ENCODE data around the gene MACROD2.
"Not testable (repeated sequence)": the region's sequence is repeated elsewhere in the genome, so short reads cannot be mapped to it uniquely, and the experiment has no call there.

MACROD2 gene

GRCh38 chr20:15795305-15796019, 1800.1 kb downstream of the MACROD2 start:
- Histone ChIP-seq H3K9ac (ENCODE audit: low read depth, low read length) (no peak overlapping the region), H3K4me2 (ENCODE audit: low read length) (no peak overlapping the region), H3K36me3 (ENCODE audit: insufficient read depth, low read length) (no peaks in the 10 kb centered on the region), H3K27me3 (ENCODE audit: control insufficient read depth, insufficient read depth, low read length) (no peaks in the 10 kb centered on the region), H3K4me1 (ENCODE audit: control insufficient read depth, insufficient read depth, low read length) (no peaks in the 10 kb centered on the region), H3K9me3 (replicated peaks; ENCODE audit: low read length) (no peaks in the 10 kb centered on the region), H3K4me3 (ENCODE audit: low read length) (no peak overlapping the region)

- Histone ChIP-seq H3K4me3 (ENCODE audit: low read length) (no peak overlapping the region), H3K4me1 (ENCODE audit: control insufficient read depth, insufficient read depth, low read length) (no peaks in the 10 kb centered on the region)
These were observed 1804.6 kb downstream of the MACROD2 start for GRCh38 chr20:15799871-15800270.

GRCh38 chr20:15802020-15802419, 1806.7 kb downstream of the MACROD2 start:
- Histone ChIP-seq H3K4me3 (ENCODE audit: low read length) (no peak overlapping the region), H3K9ac (ENCODE audit: low read depth, low read length) (no peak overlapping the region), H3K36me3 (ENCODE audit: insufficient read depth, low read length) (no peaks in the 10 kb centered on the region), H3K4me1 (ENCODE audit: control insufficient read depth, insufficient read depth, low read length) (no peaks in the 10 kb centered on the region), H3K9me3 (replicated peaks; ENCODE audit: low read length) (no peaks in the 10 kb centered on the region), H3K4me2 (ENCODE audit: low read length) (no peak overlapping the region), H3K27me3 (ENCODE audit: control insufficient read depth, insufficient read depth, low read length) (no peaks in the 10 kb centered on the region)

More at GRCh38 chr20:15799871-15800270, 1804.6 kb downstream of the MACROD2 start:
- no peaks in the 10 kb centered on the region for H3K36me3 ChIP-seq (ENCODE audit: insufficient read depth, low read length)
- no peak overlapping the region for H3K4me2 ChIP-seq (ENCODE audit: low read length)
- no peak overlapping the region for H3K9ac ChIP-seq (ENCODE audit: low read depth, low read length)
- H3K9me3 ChIP-seq (replicated peaks; ENCODE audit: low read length): no peaks in the 10 kb centered on the region
- no peaks in the 10 kb centered on the region for H3K27me3 ChIP-seq (ENCODE audit: control insufficient read depth, insufficient read depth, low read length)

GRCh38 chr20:15805154-15805553, 1809.8 kb downstream of the MACROD2 start:
- H3K4me3 ChIP-seq (ENCODE audit: low read length): no peak overlapping the region
- no peaks in the 10 kb centered on the region for H3K9me3 ChIP-seq (replicated peaks; ENCODE audit: low read length)
- H3K36me3 ChIP-seq (ENCODE audit: insufficient read depth, low read length): no peaks in the 10 kb centered on the region
- no peaks in the 10 kb centered on the region for H3K4me1 ChIP-seq (ENCODE audit: control insufficient read depth, insufficient read depth, low read length)
- H3K4me2 ChIP-seq (ENCODE audit: low read length): no peak overlapping the region
- no peaks in the 10 kb centered on the region for H3K27me3 ChIP-seq (ENCODE audit: control insufficient read depth, insufficient read depth, low read length)
- no peak overlapping the region for H3K9ac ChIP-seq (ENCODE audit: low read depth, low read length)

- Histone ChIP-seq H3K27me3 (ENCODE audit: control insufficient read depth, insufficient read depth, low read length) (no peaks in the 10 kb centered on the region), H3K4me2 (ENCODE audit: low read length) (no peak overlapping the region), H3K9ac (ENCODE audit: low read depth, low read length) (no peak overlapping the region), H3K36me3 (ENCODE audit: insufficient read depth, low read length) (no peaks in the 10 kb centered on the region), H3K4me3 (ENCODE audit: low read length) (no peak overlapping the region), H3K4me1 (ENCODE audit: control insufficient read depth, insufficient read depth, low read length) (no peaks in the 10 kb centered on the region), H3K9me3 (replicated peaks; ENCODE audit: low read length) (no peaks in the 10 kb centered on the region)
These were observed 1810.8 kb downstream of the MACROD2 start for GRCh38 chr20:15806105-15806504.

GRCh38 chr20:15807271-15807670, 1812.0 kb downstream of the MACROD2 start:
- Histone ChIP-seq H3K4me3 (ENCODE audit: low read length) (no peak overlapping the region), H3K4me2 (ENCODE audit: low read length) (no peak overlapping the region), H3K9ac (ENCODE audit: low read depth, low read length) (no peak overlapping the region), H3K9me3 (replicated peaks; ENCODE audit: low read length) (no peaks in the 10 kb centered on the region), H3K4me1 (ENCODE audit: control insufficient read depth, insufficient read depth, low read length) (no peaks in the 10 kb centered on the region), H3K36me3 (ENCODE audit: insufficient read depth, low read length) (no peaks in the 10 kb centered on the region), H3K27me3 (ENCODE audit: control insufficient read depth, insufficient read depth, low read length) (no peaks in the 10 kb centered on the region)

- H3K9ac ChIP-seq (ENCODE audit: low read depth, low read length); H3K4me2 ChIP-seq (ENCODE audit: low read length); H3K36me3 ChIP-seq (ENCODE audit: insufficient read depth, low read length); H3K27me3 ChIP-seq (ENCODE audit: control insufficient read depth, insufficient read depth, low read length); H3K4me3 ChIP-seq (ENCODE audit: low read length); H3K9me3 ChIP-seq (replicated peaks; ENCODE audit: low read length); H3K4me1 ChIP-seq (ENCODE audit: control insufficient read depth, insufficient read depth, low read length): not testable (repeated sequence)
These were observed 1812.5 kb downstream of the MACROD2 start for GRCh38 chr20:15807771-15808170.

GRCh38 chr20:15811951-15812350, 1816.6 kb downstream of the MACROD2 start:
- no peak overlapping the region for H3K4me3 ChIP-seq (ENCODE audit: low read length)
- H3K4me1 ChIP-seq (ENCODE audit: control insufficient read depth, insufficient read depth, low read length): peaks cover 5% of the 10 kb centered on the region
- no peaks in the 10 kb centered on the region for H3K9me3 ChIP-seq (replicated peaks; ENCODE audit: low read length)
- no peak overlapping the region for H3K4me2 ChIP-seq (ENCODE audit: low read length)
- H3K27me3 ChIP-seq (ENCODE audit: control insufficient read depth, insufficient read depth, low read length): no peaks in the 10 kb centered on the region
- H3K9ac ChIP-seq (ENCODE audit: low read depth, low read length): no peak overlapping the region
- no peaks in the 10 kb centered on the region for H3K36me3 ChIP-seq (ENCODE audit: insufficient read depth, low read length)

GRCh38 chr20:15812696-15813095, 1817.4 kb downstream of the MACROD2 start:
- no peaks in the 10 kb centered on the region for H3K9me3 ChIP-seq (replicated peaks; ENCODE audit: low read length)
- no peaks in the 10 kb centered on the region for H3K27me3 ChIP-seq (ENCODE audit: control insufficient read depth, insufficient read depth, low read length)
- H3K4me2 ChIP-seq (ENCODE audit: low read length): no peak overlapping the region
- peaks cover 5% of the 10 kb centered on the region for H3K4me1 ChIP-seq (ENCODE audit: control insufficient read depth, insufficient read depth, low read length)
- H3K9ac ChIP-seq (ENCODE audit: low read depth, low read length): no peak overlapping the region
- no peaks in the 10 kb centered on the region for H3K36me3 ChIP-seq (ENCODE audit: insufficient read depth, low read length)
- H3K4me3 ChIP-seq (ENCODE audit: low read length): no peak overlapping the region

- H3K9ac ChIP-seq (ENCODE audit: low read depth, low read length): no peak overlapping the region
- no peak overlapping the region for H3K4me3 ChIP-seq (ENCODE audit: low read length)
- no peaks in the 10 kb centered on the region for H3K27me3 ChIP-seq (ENCODE audit: control insufficient read depth, insufficient read depth, low read length)
These were observed 1819.0 kb downstream of the MACROD2 start for GRCh38 chr20:15814360-15814759.

GRCh38 chr20:15814911-15815310, 1819.6 kb downstream of the MACROD2 start:
- Histone ChIP-seq H3K9me3 (replicated peaks; ENCODE audit: low read length) (no peaks in the 10 kb centered on the region), H3K4me1 (ENCODE audit: control insufficient read depth, insufficient read depth, low read length) (peaks cover 5% of the 10 kb centered on the region), H3K36me3 (ENCODE audit: insufficient read depth, low read length) (no peaks in the 10 kb centered on the region), H3K4me2 (ENCODE audit: low read length) (peak overlapping the region; percentile 35), H3K9ac (ENCODE audit: low read depth, low read length) (no peak overlapping the region), H3K27me3 (ENCODE audit: control insufficient read depth, insufficient read depth, low read length) (no peaks in the 10 kb centered on the region), H3K4me3 (ENCODE audit: low read length) (no peak overlapping the region)

More at GRCh38 chr20:15814360-15814759, 1819.0 kb downstream of the MACROD2 start:
- no peaks in the 10 kb centered on the region for H3K36me3 ChIP-seq (ENCODE audit: insufficient read depth, low read length)
- H3K4me2 ChIP-seq (ENCODE audit: low read length): no peak overlapping the region
- no peaks in the 10 kb centered on the region for H3K9me3 ChIP-seq (replicated peaks; ENCODE audit: low read length)
- H3K4me1 ChIP-seq (ENCODE audit: control insufficient read depth, insufficient read depth, low read length): peaks cover 5% of the 10 kb centered on the region

- H3K4me2 ChIP-seq (ENCODE audit: low read length): no peak overlapping the region
- H3K27me3 ChIP-seq (ENCODE audit: control insufficient read depth, insufficient read depth, low read length): no peaks in the 10 kb centered on the region
- H3K9ac ChIP-seq (ENCODE audit: low read depth, low read length): no peak overlapping the region
- peaks cover 5% of the 10 kb centered on the region for H3K4me1 ChIP-seq (ENCODE audit: control insufficient read depth, insufficient read depth, low read length)
- no peaks in the 10 kb centered on the region for H3K36me3 ChIP-seq (ENCODE audit: insufficient read depth, low read length)
- H3K4me3 ChIP-seq (ENCODE audit: low read length): no peak overlapping the region
- no peaks in the 10 kb centered on the region for H3K9me3 ChIP-seq (replicated peaks; ENCODE audit: low read length)
These were observed 1822.0 kb downstream of the MACROD2 start for GRCh38 chr20:15817351-15817750.

Data from skeletal muscle satellite cell (primary cell).